Stimulated activated CD8-positive, alpha-beta memory T cell treated with anti-CD3 and anti-CD28 coated beads, Interleukin-2, amount 100 ng/mL, for 1 hour (primary cell): ENCODE results near the gene ERCC6L2.
A peak's percentile ranks its signal among the peaks of the same experiment; 100 is the strongest.

Experiments
- DNase-seq, 2 donors: peaks; one replicate each; pipeline ENCODE4 v3.0.0-alpha.2; 2020; ENCODE audit warnings: low read depth in 2 of 2

The ERCC6L2 gene

DNA sequence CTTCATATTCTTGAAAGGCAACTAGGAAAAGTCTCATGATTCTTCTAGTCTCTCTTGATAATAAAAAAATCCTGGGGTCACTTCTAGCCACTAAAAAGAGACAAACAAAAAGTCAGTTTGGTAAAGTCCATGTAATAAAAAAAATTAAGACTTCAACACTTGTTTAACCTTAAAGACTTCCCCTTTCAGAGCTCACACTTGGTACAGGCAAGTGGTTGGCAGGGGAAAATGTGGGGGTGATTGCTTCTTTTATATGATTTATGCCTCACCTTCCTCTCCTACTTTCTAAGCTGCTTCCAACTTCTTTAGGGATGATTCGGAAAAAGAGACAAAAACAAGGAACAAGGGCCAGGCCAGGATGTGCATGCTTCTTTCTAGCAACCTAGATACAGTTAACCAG, 5.1 kb upstream of the ERCC6L2 start:
- DNase-seq: no peak

DNA sequence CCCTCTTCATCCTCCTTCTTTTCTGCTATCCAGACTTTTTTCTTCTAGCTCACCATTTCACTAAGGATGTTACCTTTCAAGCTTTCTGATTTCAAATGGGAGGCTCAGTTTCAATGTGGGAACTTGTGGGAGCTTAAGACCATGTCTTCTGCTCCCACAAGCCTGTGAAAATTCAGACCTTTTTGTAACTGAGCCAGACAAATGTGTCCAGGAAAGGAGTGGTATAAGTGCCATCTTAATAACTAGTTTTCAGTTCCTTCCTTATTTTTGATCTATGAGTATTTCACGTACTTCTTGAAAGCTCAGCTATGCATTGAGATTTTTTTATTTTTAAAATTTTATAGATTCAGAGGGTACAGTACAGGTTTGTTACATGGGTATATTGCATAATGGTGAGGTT, 4.6 kb upstream of the ERCC6L2 start:
- DNase-seq: no peak

DNA sequence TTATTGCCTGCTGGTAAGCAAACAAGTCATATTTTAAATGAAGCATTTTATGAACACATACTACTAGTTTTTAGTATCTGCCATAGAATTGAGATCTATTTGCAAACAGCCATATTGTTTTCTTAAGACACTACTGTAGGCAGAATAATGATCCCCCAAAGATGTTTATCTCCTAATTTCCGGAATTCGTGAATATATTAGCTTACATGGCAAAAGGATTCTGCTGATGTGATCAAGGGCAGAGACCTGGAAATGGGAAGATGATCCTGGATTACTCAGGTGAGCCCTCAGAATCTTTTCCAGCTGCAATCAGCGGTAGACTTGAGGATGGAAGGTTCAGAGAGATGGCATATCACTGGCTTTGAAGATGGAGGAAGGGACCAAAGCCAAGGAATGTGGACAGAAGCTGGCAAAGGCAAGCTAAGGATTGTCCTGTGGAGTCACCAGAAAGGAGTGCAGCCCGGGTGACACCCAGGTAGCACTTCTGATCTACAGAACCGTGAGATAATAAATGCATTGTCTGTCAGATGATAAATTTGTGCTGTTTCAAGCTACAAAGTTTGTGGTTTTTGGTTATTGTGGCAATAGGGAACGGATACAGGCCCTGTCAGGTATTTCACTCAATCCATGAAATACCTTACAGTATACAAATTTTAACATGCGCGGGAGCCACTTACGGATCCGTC, 1.0 kb upstream of the ERCC6L2 start:
- no peak for DNase-seq

DNA sequence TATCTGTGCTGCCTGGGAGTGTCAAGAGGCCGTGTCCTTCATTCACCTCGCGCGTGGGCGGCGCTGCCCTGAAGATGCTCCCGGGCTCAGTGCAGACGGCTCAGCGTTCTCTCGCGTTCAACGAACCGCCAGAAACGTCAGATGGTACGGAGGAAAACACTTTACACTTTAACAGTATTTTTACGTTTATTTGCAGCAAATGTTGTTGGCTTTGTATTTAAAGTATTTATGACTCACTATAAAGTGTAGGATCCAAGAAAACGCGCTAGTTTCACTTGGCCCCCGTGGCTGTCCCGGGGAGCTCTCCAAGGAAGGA, 544 bp upstream of the ERCC6L2 start:
- peak; percentile 29 to 49 for DNase-seq

DNA sequence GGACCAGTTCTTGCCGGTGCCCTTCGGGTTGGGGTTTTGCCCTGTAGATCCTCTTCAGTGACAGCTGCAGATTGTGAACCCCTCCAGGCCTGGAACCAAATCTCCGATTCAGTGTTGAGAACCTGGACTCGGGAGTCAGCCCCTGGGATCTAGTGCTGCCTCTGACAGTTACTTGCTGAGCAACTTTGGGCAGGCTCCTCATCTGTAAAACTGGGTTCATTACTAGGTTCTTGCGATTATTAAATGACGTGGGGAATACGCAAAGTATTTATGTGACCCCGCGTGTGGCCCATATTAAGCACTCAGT, 600 bp downstream of the ERCC6L2 start:
- no peak for DNase-seq

DNA sequence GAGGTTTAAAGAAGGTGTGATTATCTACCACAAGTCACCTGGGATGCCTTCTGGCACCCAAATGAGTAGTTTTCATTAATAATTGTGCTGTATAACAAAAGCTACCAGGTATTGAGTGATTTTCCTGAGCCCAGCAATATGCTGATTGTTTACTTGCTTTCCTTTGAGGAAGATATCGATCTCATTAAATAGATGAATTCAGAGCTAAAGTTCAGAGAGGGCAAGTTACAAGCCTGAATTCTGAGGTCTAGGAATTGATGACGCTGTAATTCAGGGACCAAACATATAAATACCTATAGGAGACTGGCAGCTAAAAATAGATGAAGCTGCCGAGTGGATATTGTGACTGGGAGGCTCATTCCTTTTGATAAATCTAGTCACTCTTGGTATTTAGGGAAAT, 1.1 kb downstream of the ERCC6L2 start:
- DNase-seq: no peak

DNA sequence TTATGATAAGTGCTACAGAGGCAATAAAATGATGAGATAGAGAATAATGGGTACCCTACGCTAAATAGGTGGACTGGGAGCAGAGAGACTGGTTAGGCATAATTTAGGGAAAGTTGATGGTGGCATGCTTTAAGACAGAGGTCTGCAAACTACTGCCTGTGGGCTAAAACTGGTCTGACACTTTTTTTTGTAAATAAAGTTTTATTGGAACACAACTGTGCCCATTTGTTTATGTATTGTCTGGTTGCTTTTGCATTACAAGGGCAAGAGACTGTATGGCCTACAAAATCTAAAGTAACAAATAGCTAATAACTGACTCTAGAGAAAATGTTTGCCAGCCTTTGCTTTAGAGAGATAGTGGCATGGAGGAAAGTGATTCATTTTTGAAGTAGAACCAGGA, 2.5 kb downstream of the ERCC6L2 start:
- DNase-seq: no peak

DNA sequence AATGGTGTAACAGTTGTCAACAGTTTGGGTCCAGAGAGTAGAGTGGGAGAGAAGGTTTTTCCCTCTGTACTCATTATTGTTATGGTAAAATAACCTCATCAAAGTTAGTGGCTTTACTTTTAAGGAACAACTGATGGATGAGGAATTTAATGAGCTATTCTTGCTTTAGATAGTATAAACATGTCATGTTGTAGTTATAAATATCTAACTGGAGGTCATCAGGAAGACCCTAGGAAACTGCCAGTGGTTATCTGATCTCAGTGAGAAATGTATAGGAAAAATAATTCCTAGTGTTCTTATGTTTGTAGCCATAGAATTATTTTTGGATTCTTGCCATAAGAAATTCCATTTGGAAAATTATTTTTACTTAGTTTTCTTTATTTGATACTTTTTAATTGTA, 4.1 kb downstream of the ERCC6L2 start:
- no peak for DNase-seq

DNA sequence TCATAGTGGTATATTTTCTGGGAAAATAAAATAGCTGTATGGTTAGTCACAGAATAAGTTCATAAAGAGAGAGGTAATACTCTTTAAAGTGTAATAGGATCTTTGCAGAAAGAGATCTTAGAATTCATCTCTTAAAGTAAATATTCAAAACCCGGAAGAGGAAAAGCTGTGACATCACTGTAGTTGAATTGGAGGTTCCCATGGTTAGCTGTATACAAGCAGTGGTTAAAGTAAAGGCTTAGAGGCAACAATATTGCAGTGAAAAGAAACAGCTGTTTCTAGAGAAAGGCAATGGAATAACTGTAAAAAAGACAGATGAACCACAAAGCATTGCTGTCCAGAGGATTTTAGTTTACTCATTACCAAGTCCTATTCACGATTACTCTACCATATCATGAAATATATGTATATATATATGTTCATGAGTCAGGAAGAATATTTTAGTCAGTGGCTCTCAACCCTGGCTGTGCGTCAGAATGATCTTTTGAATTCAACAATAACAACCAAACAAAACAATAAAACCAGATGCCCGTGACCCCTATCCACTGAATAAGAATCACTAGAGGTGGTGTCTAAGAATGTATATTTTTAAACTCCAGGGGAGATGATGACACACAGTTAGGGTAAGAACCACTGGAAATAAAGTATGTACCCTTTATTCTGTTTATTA, 4.7 kb downstream of the ERCC6L2 start:
- DNase-seq: no peak

DNA sequence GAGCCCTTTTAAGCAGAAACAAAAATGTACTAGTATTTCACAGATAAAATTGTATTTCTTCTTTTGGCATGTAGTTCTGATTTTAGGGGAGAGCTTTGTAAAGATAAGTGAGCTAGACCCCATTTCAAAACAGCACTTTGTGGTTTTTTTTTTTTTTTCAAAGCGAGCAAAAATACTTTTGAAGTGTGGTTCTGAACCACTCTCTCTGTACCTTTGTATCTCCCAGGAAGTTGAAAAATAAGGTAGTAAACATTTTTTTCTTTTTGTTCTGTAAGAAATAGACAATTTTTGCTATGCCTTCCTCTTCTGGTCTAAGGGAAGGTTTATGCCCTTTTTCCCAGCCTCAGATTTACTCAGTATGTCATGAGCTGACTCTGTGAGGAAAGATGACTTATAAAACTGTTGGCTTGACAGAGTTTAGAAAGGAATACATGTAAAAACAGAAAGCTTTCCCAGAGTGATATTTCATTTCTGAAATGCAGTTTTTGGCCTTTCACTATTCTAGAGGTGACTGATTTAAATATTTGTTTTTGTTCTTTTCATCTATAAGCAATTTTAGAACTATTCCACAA, 12.5 kb downstream of the ERCC6L2 start:
- DNase-seq: no peak

DNA sequence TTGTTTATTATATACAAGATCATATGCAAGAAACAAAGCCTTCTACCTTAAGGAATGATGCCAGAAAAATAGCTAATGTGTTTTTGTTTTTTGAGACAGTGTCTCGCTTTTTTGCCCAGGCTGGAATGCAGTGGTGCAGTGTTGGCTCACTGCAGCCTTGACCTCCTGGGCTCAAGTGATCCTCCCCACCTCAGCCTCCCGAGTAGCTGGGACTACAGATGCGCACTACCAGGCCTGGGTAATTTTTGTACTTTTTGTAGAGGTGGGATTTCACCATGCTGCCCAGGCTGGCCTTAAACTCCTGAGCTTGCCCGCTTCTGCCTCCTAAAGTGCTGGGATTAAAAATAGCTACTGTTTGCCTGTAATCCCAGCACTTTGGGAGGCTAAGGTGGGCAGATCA, 15.1 kb downstream of the ERCC6L2 start:
- DNase-seq: no peak

DNA sequence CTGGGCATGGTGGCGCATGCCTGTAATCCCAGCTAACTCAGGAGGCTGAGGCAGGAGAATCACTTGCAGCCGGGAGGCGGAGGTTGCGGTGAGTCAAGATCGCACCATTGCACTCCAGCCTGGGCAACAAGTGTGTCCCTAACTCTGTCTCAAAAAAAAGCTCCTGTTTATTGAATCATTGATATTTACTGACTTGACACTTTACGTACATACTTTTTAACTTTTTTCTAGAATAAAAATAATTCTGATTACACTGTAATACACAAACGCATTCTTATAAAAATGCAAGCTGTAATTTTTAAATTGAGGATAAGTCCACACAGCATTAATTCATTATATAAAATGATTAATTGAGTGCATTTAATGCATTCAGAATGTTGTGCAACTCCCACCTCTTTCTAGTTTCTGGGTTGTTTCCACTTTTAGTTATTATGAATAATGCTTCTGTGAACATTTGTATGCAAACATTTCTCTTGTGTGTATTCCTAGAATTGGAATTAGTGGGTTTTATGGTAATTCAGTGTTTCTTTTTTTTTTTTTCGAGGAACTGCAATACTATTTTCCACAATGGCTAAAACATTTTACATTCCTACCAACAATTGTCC, 15.7 kb downstream of the ERCC6L2 start:
- no peak for DNase-seq

DNA sequence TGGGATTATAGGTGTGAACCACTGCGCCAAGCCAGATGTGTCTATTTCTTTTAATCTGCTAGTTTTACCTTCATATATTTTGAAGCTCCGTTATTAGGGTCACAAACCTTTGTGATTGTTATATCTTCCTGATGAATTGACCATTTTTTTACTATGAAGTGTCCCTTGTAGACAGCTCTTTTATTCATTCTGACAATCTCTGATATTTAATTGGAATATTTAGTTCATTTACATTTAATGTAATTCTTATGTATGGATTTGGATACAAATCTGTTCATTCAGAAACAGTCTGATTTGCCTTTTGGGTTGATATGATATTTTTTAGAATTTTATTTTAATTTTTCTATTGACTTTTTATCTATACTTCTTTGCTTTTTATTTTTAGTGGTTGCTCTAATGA, 17.2 kb downstream of the ERCC6L2 start:
- no peak for DNase-seq

DNA sequence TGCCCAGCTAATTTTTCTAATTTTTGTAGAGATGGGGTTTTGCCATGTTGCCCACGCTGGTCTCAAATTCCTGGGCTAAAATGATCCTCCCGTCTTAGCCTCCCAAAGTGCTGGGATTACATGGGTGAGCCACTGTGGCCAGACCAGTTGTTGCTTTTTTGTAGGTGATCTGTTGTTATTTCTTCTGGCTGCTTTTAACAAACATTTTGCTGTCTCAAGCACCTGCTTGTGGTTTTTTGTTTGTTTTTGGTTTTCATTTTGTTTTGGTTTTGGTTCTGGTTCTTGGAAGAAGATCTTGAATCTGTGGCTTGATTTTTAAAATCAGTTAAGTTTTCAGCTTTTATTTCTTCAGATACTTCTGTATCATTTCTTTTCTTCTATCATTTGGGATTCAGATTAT, 21.1 kb downstream of the ERCC6L2 start:
- DNase-seq: no peak

DNA sequence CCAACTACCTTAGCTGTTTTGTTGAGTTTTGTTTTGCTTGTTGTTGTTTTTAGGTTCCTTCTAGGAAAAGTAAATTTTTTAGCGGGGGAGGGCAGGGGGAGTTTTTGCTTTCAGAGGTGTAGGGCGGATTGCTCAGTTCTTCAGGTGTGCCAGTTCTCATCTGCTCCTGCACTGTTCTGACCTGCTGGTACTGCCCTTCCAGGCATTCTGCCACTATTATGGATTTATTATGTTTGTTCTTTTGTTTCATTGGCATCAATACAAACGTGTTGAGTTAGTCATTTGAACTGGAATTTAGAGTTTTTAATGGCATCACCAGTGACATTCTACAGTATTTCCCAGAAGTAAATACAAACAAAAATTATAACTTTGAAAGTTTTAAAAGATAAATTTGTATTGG, 26.0 kb downstream of the ERCC6L2 start:
- DNase-seq: no peak

DNA sequence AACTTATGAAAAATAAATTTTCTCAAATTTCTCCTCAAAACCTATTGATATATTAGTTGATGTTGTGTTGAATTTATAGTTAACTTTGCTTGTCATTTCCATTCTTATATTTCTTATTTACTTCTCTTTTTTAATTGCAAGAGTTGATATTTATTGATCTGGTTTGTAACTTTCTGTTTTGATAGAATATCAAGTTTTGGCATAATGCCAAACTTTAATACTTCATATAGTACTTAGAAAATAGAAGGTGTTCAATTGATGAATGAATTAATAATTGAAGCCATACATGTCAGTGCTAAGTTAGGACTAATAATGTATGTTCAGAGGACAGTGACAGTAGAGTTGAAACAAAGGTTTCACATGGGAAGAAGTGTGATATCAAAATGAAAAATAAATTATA, 27.9 kb downstream of the ERCC6L2 start:
- DNase-seq: no peak

DNA sequence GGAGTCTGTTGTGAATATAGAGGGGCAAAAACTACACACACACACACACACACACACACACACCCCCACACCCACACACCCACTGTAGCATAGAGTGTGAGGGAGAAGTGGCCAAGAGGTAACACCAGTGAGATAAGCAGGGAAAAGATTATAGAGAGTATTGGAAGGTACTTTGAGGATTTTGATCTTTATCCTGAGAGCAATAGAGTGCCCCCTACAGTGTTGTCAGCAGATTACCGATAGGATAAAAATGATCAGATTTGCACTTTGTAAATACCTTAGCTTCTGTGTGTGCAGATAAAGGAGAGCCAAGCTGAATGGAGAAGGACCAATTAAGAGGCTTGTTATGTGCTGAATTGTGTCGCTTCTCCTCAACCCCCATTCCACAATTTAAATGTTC, 32.3 kb downstream of the ERCC6L2 start:
- no peak for DNase-seq

DNA sequence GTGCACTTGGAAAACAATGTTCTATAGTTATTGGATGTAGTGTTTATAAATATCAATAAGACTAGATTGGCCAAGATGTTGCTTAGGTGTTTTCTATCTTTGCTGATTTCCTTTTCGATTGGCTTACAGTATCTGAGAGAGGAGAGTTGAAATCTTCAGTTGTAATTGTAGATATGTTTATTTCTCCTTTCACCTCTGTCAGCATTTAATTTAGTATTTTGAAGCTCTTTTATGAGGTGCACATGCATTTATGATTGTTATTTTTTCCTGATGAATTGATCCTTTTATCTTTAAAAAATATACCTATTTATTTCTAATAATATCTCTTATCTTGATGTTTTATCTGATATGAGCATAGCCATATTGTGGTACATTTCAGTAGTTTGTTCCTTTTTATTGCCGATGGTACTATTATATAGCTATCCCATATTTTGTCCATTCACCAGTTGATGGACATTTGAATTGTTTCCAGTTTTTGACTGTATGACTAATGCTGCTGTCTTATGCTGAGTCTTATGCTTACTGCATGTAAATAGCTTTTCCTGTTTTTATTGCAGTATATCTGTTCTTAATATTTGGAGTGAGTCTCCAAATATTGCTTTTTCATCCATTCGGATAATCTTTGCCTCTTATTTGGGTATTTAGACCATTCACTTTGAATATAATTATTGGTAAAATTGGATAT, 34.7 kb downstream of the ERCC6L2 start:
- DNase-seq: no peak

DNA sequence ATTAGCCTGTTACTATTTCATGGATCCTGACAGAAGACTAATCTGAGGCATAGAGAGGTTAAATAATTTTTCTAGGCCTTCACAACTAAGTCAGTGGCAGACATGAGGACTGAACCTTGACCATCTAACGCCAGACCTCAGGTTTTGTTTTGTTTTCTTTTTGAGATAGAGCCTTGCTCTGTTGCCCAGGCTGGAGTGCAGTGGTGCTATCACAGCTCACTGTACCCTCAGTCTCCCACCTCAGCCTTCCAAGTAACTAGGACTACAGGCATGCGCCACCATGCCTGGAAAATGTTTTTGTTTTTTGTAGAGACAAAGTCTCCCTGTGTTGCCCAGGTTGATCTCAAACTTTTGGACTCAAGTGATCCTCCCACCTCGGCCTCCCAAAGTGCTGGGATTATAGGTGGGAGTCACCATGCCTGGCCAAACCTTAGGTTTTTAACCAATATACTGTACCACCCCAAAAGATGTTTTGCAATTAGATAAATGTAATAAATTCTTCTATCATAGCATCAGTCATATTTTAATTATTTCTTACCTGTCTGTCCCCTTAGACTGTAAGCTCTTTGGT, 35.4 kb downstream of the ERCC6L2 start:
- no peak for DNase-seq

DNA sequence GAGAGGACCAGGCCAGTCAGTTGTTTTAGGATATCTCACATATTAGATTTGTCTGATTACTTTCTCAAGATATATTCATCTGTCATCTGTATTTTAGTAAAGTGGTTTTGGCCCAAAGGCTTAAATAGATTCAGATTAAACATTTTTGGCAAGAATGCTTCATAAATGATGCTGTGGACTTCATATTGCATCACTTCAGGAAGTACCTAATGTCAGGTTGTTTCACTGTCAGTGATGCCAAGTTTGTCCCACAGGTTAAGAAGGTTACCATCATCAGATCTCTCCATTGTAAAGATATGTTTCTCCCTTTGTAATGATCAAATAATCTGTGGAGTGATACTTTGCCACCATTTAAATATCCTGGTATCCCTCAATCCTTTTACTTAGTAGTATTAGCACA, 37.3 kb downstream of the ERCC6L2 start:
- no peak for DNase-seq

DNA sequence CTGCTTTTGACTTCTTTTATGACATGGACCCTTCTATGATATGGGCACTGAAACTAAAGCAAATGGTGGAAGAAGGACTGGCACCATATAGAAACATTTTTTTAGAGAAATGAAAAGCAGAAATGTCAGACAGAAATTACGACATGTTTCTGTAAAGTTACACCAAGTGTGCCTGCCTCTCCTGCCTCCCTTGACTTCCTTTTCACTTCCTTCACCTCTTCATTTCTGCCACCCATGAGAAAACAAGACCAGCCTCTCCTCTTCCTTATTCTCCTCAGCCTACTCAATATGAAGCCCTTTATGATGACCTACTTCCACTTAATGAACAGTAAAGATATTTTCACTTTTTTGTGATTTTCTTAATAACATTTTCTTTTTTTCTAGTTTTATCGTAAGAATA, 44.5 kb downstream of the ERCC6L2 start:
- no peak for DNase-seq

DNA sequence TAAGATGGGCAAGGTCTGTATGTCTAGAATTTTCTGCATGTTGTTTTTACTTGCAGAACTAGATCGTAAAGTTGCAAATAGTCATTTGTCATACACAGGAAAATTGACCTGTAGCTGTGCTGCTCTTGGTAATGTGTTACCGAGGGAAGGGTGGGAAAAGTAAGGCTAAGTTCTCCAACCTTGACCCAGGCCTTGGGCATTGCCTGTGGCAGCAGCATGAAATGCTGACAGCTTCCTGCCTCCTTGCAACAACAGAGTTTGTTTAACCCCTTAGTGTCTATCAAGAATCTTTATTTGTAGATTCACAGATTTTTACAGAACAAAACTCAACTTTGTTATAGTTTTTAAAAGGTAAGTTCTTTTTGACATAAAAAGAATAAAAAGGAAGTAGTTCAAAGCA, 48.3 kb downstream of the ERCC6L2 start:
- no peak for DNase-seq

DNA sequence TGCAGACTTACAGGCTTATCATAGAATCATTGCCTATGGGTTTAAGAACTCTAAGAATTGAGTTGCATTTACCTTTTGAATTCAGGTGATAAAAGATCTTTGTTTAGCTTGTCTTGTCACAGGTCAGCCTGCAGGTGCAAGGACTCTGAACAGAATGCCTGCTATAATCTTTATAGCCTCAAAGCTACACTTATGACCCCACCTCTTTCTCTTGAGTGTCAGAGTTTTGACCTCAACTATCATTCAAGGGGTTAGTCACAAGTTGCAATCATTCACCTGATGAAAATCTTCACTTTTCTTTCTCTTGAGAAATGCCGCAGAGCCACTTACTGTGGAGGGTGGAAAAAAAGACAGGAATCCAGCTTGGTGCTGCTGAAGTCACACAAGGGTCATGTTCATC, 49.5 kb downstream of the ERCC6L2 start:
- DNase-seq: no peak
